GM23338 (cell line): ENCODE results near the gene SNX30. TPM values are rescaled to one million over a fixed set of nuclear protein-coding genes. Genes with fewer than 3 reads are reported as not detected.

Experiments used
- ATAC-seq: fragments of 200-7000 bp; cut with Tn5 transposase; 3 replicates; pipeline ENCODE4 v1.9.1; 2020
- DNase-seq: peaks from one replicate; pipeline ENCODE4 v3.0.0-alpha.2; 2015; ENCODE audit warnings: low spot score
- H2AFZ ChIP-seq: fragments of 200-600 bp; sonication (generic); 2 replicates; pipeline ENCODE4 v1.8.0; 2016; ENCODE audit warnings: antibody characterized with exemption, mild to moderate bottlenecking, moderate library complexity
- H3F3A ChIP-seq: fragments of 200-600 bp; sonication (generic); replicated peaks from 2 replicates; pipeline ENCODE4 v1.8.0; 2017; ENCODE audit warnings: antibody characterized with exemption, mixed run types, low read depth
- H3K27ac ChIP-seq: fragments of 200-600 bp; sonication (generic); 2 replicates; pipeline ENCODE4 v1.6.1; 2016; ENCODE audit warnings: low read depth
- H3K27me3 ChIP-seq: fragments of 200-600 bp; sonication (generic); 2 replicates; pipeline ENCODE4 v1.8.0; 2016; ENCODE audit warnings: mild to moderate bottlenecking, mixed run types, moderate library complexity; ENCODE audit not compliant: insufficient read depth
- H3K36me3 ChIP-seq: fragments of 200-600 bp; sonication (generic); 2 replicates; pipeline ENCODE4 v1.8.0; 2016; ENCODE audit warnings: mild to moderate bottlenecking; ENCODE audit not compliant: insufficient read depth
- H3K4me1 ChIP-seq: fragments of 200-600 bp; sonication (generic); 2 replicates; pipeline ENCODE4 v1.8.0; 2016; ENCODE audit warnings: mild to moderate bottlenecking, moderate library complexity; ENCODE audit not compliant: insufficient read depth
- H3K4me2 ChIP-seq: fragments of 200-600 bp; sonication (generic); 2 replicates; pipeline ENCODE4 v1.7.1; 2017; ENCODE audit warnings: mixed run types
- H3K4me3 ChIP-seq: fragments of 200-600 bp; sonication (generic); 2 replicates; pipeline ENCODE4 v1.6.1; 2016; ENCODE audit warnings: mixed run types
- H3K79me2 ChIP-seq: fragments of 200-600 bp; sonication (generic); replicated peaks from 2 replicates; pipeline ENCODE4 v1.8.0; 2017; ENCODE audit warnings: mild to moderate bottlenecking; ENCODE audit not compliant: insufficient read depth
- H3K9me2 ChIP-seq: fragments of 200-600 bp; sonication (generic); 2 replicates; pipeline ENCODE4 v1.8.0; 2017; ENCODE audit not compliant: insufficient read depth
- H4K20me1 ChIP-seq: fragments of 200-600 bp; sonication (generic); replicated peaks from 2 replicates; pipeline ENCODE4 v1.8.0; 2017; ENCODE audit warnings: mild to moderate bottlenecking; ENCODE audit not compliant: insufficient read depth
- H3K27ac Mint-ChIP-seq: 2 replicates; pipeline ENCODE4 v1.8.0; 2020; ENCODE audit warnings: inconsistent platforms, mild to moderate bottlenecking, moderate library complexity, mixed read lengths
- H3K27me3 Mint-ChIP-seq: 3 replicates; pipeline ENCODE4 v1.8.0; 2022; ENCODE audit warnings: low read depth, mild to moderate bottlenecking, moderate library complexity, mixed read lengths, inconsistent platforms; ENCODE audit not compliant: insufficient read depth, poor library complexity
- H3K36me3 Mint-ChIP-seq: 3 replicates; pipeline ENCODE4 v1.8.0; 2021; ENCODE audit warnings: low read depth, mild to moderate bottlenecking, inconsistent platforms, moderate library complexity, mixed read lengths
- H3K4me1 Mint-ChIP-seq: 3 replicates; pipeline ENCODE4 v1.8.0; 2020; ENCODE audit warnings: mild to moderate bottlenecking, inconsistent platforms, mixed read lengths
- H3K4me3 Mint-ChIP-seq: 3 replicates; pipeline ENCODE4 v1.8.0; 2021; ENCODE audit warnings: moderate library complexity, mild to moderate bottlenecking, inconsistent platforms, mixed read lengths
- H3K9me3 Mint-ChIP-seq: 3 replicates; pipeline ENCODE4 v1.8.0; 2020; ENCODE audit warnings: moderate library complexity, mild to moderate bottlenecking, inconsistent platforms, mixed read lengths
- JUNB ChIP-seq: IDR thresholded peaks from one replicate; pipeline ENCODE4 v1.6.1; 2016; ENCODE audit warnings: antibody characterized with exemption; ENCODE audit not compliant: unreplicated experiment
- NANOG ChIP-seq: IDR thresholded peaks from 2 replicates; pipeline ENCODE4 v1.6.1; 2016; ENCODE audit warnings: antibody characterized with exemption, borderline replicate concordance
- REST ChIP-seq: IDR thresholded peaks from one replicate; pipeline ENCODE4 v1.6.1; 2018; ENCODE audit warnings: antibody characterized with exemption; ENCODE audit not compliant: unreplicated experiment
- STAT1 ChIP-seq: IDR thresholded peaks from one replicate; pipeline ENCODE4 v1.6.1; 2016; ENCODE audit warnings: antibody characterized with exemption; ENCODE audit not compliant: unreplicated experiment
- ZNF114 ChIP-seq: fragments of 250-450 bp; sonication (Bioruptor Pico); IDR thresholded peaks from 2 replicates; pipeline ENCODE4 v1.5.0; 2020; ENCODE audit warnings: mild to moderate bottlenecking, moderate library complexity
- ZNF331 ChIP-seq: fragments of 250-450 bp; sonication (Bioruptor Pico); IDR thresholded peaks from 2 replicates; pipeline ENCODE4 v1.5.0; 2020; ENCODE audit warnings: low read depth, mild to moderate bottlenecking, moderate library complexity
- ZNF462 ChIP-seq: fragments of 250-450 bp; sonication (Bioruptor Pico); IDR thresholded peaks from 2 replicates; pipeline ENCODE4 v1.5.0; 2020; ENCODE audit warnings: mild to moderate bottlenecking, moderate library complexity
- polyA plus RNA-seq: library from polyadenylated mRNA; unstranded; fragments of >200 nt; fragmentation: Nextera tagmentation; extraction: Ambion mirVana; gene quantifications from 2 replicates; pipeline ENCODE4 v1.2.1, GENCODE V29; 2016
- total RNA-seq: library from RNA; depleted of rRNA; stranded (reverse); fragments of >200 nt; shearing (Covaris generic); gene quantifications from 2 replicates; pipeline ENCODE4 v1.2.3, GENCODE V29; 2014

The SNX30 gene
- total and polyA plus RNA-seq, 2 experiments from 2014 or later, result 2.1 to 17.8 TPM

- Mint-ChIP-seq H3K9me3 (no peaks in the 10 kb centered on the region), H3K27me3 (peaks cover 1% of the 10 kb centered on the region), H3K27ac (no peak overlapping the region), H3K4me3 (no peak overlapping the region), H3K36me3 (no peaks in the 10 kb centered on the region), H3K4me1 (no peaks in the 10 kb centered on the region)
- no peaks in the 10 kb centered on the region for H3K9me2 ChIP-seq
- no peaks in the 10 kb centered on the region for H3K79me2 ChIP-seq
- H3K27me3 ChIP-seq, result peaks cover 22% of the 10 kb centered on the region
- ATAC-seq (no peak), DNase-seq (no peak)
- no peaks in the 10 kb centered on the region for H3K4me1 ChIP-seq
- no peaks in the 10 kb centered on the region for H3F3A ChIP-seq
- H4K20me1 ChIP-seq, result no peaks in the 10 kb centered on the region
- no peak overlapping the region for H3K4me3 ChIP-seq
- H2AFZ ChIP-seq, result no peak overlapping the region
- TF ChIP-seq ZNF331 (CRISPR knock-in tag) (no peak), REST (no peak)
- no peak overlapping the region for H3K27ac ChIP-seq
- no peak overlapping the region for H3K4me2 ChIP-seq
- no peaks in the 10 kb centered on the region for H3K36me3 ChIP-seq
These were observed 164.0 kb downstream of the SNX30 start for GRCh38 chr9:112914524-112914923.

- Mint-ChIP-seq H3K4me1 (no peaks in the 10 kb centered on the region), H3K36me3 (no peaks in the 10 kb centered on the region), H3K27me3 (peaks cover 4% of the 10 kb centered on the region), H3K9me3 (no peaks in the 10 kb centered on the region), H3K4me3 (no peak overlapping the region), H3K27ac (no peak overlapping the region)
- Histone ChIP-seq H3K4me3 (no peak overlapping the region), H4K20me1 (no peaks in the 10 kb centered on the region), H3F3A (no peaks in the 10 kb centered on the region), H3K27ac (no peak overlapping the region), H2AFZ (no peak overlapping the region), H3K4me2 (no peak overlapping the region), H3K79me2 (no peaks in the 10 kb centered on the region), H3K36me3 (no peaks in the 10 kb centered on the region), H3K27me3 (peaks cover 36% of the 10 kb centered on the region), H3K9me2 (no peaks in the 10 kb centered on the region), H3K4me1 (no peaks in the 10 kb centered on the region)
- ATAC-seq (no peak), DNase-seq (no peak)
- TF ChIP-seq STAT1, result no peak
- TF ChIP-seq NANOG, result no peak
- TF ChIP-seq ZNF114 (CRISPR knock-in tag), result no peak
- no peak for TF ChIP-seq JUNB
- no peak for TF ChIP-seq ZNF462 (CRISPR knock-in tag)
These were observed 166.8 kb downstream of the SNX30 start for GRCh38 chr9:112917047-112917986.
